Endometrium (tissue), 2 donors: ENCODE measurements around the gene RNF157.
A peak's percentile ranks its signal among the peaks of the same experiment; 100 is the strongest.
"Not testable (repeated sequence)": the region's sequence is repeated elsewhere in the genome, so short reads cannot be mapped to it uniquely, and the experiment has no call there.

Experiments
- FAIRE-seq: peaks from 2 replicates; lab custom pipeline; 2012; peaks lifted over from hg19 to GRCh38; lab: Jason Lieb, UNC
- donor health status: control.
- donor health status: control.

The RNF157 gene

GRCh38 chr17:76189247-76189646 is 51.0 kb downstream of the RNF157 start:
- FAIRE-seq: no peak

- no peak for FAIRE-seq
Measured at GRCh38 chr17:76188213-76189016, 51.9 kb downstream of the RNF157 start.

DNA sequence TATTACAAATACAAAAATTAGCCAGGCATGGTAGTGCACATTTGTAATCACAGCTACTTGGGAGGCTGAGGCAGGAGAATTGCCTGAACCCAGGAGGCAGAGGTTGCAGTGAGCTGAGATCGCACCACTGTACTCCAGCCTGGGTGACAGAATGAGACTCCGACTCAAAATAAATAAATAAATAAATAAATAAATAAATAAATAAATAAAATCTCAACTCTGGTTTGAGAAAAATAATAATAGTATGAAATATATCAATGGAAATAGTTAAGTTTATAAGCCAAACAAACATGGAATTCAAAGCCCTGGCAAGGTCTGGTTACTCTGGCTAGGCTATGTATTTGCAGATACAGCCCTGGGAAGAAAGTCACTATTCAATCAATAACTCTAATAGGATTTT is 53.5 kb downstream of the RNF157 start:
- not testable (repeated sequence) for FAIRE-seq

DNA sequence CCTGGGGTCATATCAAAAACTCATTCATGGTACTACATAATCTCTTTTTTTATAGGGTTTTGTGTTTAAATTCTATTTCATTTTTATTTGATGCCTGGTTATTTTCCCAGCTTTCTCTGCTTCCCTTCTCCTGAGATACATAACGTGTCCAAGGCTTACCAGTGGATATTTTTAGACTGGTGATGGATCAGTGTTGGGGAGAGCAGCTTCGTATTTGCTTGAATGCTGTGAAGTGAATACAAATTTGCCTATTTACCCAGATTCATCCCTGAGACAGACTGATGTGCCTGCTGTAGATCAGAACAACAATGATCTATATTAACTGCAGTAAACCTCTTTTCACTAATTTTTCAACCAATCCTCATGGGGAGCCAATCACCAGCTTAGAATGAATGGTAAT is 56.0 kb downstream of the RNF157 start:
- FAIRE-seq: no peak

- FAIRE-seq: peak; percentile 60
Measured at GRCh38 chr17:76182016-76182764, 58.1 kb downstream of the RNF157 start.

DNA sequence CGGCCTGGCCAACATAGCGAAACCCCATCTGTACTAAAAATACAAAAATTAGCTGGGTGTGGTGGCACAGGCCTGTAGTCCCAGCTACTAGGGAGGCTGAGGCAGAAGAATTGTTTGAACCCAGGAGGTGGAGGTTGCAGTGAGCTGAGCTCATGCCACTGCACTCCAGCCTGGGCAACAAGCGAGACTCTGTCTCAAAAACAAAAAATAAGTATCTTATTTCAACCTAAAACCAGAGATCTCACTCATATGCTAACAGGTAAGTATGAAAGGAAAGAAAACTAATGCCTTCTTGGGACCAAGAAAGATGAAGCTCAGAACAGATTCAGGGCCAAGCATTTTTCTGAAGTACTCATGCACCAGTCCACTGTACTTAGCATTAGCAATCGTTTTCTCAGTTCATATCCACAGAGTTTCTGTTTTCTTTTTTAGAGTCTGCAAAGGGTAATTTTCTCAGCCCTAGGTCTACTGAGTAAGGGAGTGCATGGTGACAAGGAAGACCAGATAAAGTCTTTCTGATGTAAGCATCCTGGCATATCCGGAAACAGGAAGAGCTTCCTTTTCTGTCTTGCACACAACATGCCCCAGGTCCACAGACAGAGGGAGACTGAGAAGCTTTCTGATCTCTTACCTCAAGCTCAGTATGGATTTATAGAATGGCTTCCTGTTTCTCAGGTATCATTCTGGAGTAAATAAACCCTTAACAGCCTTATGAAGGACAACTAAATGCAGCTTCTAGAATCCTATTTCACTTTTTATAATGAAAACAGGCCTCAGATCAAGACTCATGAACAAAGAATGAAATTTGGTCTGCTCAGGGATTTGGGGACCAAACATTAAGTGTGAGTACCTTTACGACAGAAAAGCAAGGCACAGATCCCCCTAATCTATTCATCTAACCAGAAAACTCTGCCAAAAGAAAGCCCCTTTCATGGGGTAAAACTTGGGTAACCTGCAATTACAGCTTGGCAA is 60.5 kb downstream of the RNF157 start:
- no peak for FAIRE-seq

DNA sequence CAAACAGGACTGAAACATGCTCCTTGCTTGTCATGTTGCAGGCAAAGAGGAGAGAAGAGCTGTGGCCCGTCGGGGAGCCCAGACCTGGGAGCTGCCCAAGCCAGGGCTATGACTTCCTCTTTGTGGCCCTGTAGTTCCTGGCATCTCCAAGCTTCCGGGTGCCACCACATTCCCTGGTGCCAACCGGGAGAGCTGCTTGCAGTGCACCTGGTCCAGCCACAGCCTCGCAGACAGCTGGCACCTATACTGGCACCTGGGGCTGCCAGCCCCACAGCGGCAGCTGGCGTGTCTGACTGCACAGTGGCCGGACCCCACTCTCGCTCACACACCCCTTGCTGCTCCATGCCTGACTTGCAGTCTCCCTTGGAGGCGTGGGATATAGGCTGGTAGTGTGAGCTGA is 62.2 kb downstream of the RNF157 start:
- FAIRE-seq: no peak

- no peak for FAIRE-seq
Measured at GRCh38 chr17:76176701-76177574, 63.4 kb downstream of the RNF157 start.

DNA sequence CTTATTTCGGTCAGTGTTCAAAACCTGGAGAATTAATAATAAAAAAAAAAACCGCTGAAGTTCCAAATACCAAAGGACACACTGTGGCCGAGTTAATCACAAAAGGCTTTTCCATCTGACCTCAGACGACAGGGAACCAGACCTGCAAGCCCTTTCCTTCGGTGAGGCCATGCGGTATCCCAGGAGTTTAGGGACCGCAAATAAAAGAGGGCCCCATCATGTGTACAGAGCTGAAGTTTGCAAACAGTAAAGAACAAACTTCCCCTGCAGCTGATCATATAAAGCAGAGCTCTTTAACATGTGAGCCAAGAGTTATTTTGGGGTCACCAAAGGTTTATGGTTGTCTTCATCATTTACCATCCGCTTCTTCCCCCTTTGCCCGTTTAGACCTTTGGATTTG is 66.3 kb downstream of the RNF157 start:
- no peak for FAIRE-seq

DNA sequence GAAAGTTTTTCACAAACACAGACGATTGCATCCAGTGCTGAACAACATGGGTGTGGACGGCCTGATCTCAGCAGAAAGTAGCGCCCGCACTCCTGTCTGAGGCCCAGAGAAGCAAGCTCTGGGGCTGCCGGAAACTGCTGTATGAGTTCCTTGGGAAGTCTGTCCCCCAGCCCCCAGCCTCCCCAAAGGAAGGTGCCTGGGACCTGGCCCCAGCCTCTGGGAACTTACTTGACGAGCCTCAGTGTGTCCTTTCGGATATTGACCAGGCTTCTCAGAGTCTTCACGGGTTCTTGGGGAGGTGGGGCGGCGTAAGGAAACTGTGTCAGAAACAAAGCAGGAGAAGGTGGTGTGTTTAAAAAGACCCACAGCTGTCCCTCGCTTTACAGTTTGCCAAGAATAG is 66.8 kb downstream of the RNF157 start:
- no peak for FAIRE-seq

- no peak for FAIRE-seq
Measured at GRCh38 chr17:76171706-76172105, 68.6 kb downstream of the RNF157 start.

GRCh38 chr17:76170114-76170513 is 70.2 kb downstream of the RNF157 start:
- no peak for FAIRE-seq

- FAIRE-seq: no peak
Measured at GRCh38 chr17:76166906-76167305, 73.4 kb downstream of the RNF157 start.

DNA sequence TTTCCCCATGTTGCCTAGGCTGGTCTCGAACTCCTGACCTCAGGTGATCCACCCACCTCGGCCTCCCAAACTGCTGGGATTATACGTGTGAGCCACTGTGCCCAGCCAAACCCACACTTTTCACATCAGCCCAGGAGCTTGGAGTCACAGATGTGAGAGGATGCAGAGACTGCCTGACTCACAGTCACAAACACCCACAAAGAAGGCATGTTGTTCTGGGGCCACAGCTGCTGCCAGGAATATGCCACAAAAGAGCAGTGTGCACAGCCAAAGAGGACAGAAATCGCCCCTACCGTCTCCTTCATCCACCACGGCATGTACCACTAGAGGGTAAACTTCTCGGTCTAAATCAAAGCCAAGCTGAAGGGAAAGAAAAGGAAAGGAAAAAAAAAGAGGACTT is 74.1 kb downstream of the RNF157 start:
- FAIRE-seq: no peak

- FAIRE-seq: peak; percentile 98
Measured at GRCh38 chr17:76164331-76164730, 76.0 kb downstream of the RNF157 start.

GRCh38 chr17:76163919-76164318 is 76.4 kb downstream of the RNF157 start:
- no peak for FAIRE-seq

- no peak for FAIRE-seq
Measured at GRCh38 chr17:76161619-76162266, 78.5 kb downstream of the RNF157 start.

GRCh38 chr17:76160896-76161528 is 79.3 kb downstream of the RNF157 start:
- peak; percentile 97 for FAIRE-seq

- no peak for FAIRE-seq
Measured at GRCh38 chr17:76159157-76159556, 81.1 kb downstream of the RNF157 start.

- no peak for FAIRE-seq
Measured at GRCh38 chr17:76157759-76158158, 82.5 kb downstream of the RNF157 start.

GRCh38 chr17:76156662-76156991 is 83.7 kb downstream of the RNF157 start:
- no peak for FAIRE-seq
